Cardiac muscle cell (in vitro differentiated cells and primary cell): ENCODE measurements around the gene CACNG6. TPM values are rescaled to one million over a fixed set of nuclear protein-coding genes. Genes with fewer than 3 reads are reported as not detected.
A peak's percentile ranks its signal among the peaks of the same experiment; 100 is the strongest.

ENCODE experiments used
- DNase-seq, 2 donors: peaks; one replicate each; pipeline versions ENCODE4 v3.0.0 to v3.0.0-alpha.2; 2010 to 2017; ENCODE audit warnings: low read depth in 1 of 2, low spot score in 1 of 2
- H3K27ac ChIP-seq: fragments of 200-600 bp; sonication (generic); 2 replicates; pipeline ENCODE4 v1.5.1; 2016
- H3K27me3 ChIP-seq: fragments of 200-600 bp; sonication (generic); 2 replicates; pipeline ENCODE4 v1.6.0; 2016; ENCODE audit warnings: control low read depth
- H3K36me3 ChIP-seq: fragments of 200-600 bp; sonication (generic); 2 replicates; pipeline ENCODE4 v1.5.1; 2016; ENCODE audit warnings: control low read depth
- H3K4me1 ChIP-seq: fragments of 200-600 bp; sonication (generic); 2 replicates; pipeline ENCODE4 v1.8.1; 2017; ENCODE audit warnings: low read depth, mild to moderate bottlenecking, mixed run types
- H3K4me3 ChIP-seq: fragments of 200-600 bp; sonication (generic); 2 replicates; pipeline ENCODE4 v1.5.1; 2016; ENCODE audit warnings: mild to moderate bottlenecking
- H3K9me3 ChIP-seq: fragments of 200-600 bp; sonication (generic); 2 replicates; pipeline ENCODE4 v1.5.1; 2017; ENCODE audit warnings: low read depth, mild to moderate bottlenecking, control low read depth
- polyA plus RNA-seq: library from polyadenylated mRNA; unstranded; fragments of >200 nt; fragmentation: Nextera tagmentation; extraction: Ambion mirVana; gene quantifications from 2 replicates; pipeline ENCODE4 v1.2.1, GENCODE V29; 2016
- total RNA-seq: library from RNA; depleted of rRNA; stranded (reverse); fragments of >200 nt; gene quantifications from 2 replicates; pipeline ENCODE4 v1.2.3, GENCODE V29; 2016
- TF ChIP-seq, protein P1 (sequence below): IDR thresholded peaks from 2 replicates; pipeline ENCODE4 v1.5.1; 2012; ENCODE audit warnings: low read depth, mild to moderate bottlenecking, low read length

The CACNG6 gene
- total and polyA plus RNA-seq, 2 experiments from 2014 or later: 30.6 to 73.1 TPM

DNA sequence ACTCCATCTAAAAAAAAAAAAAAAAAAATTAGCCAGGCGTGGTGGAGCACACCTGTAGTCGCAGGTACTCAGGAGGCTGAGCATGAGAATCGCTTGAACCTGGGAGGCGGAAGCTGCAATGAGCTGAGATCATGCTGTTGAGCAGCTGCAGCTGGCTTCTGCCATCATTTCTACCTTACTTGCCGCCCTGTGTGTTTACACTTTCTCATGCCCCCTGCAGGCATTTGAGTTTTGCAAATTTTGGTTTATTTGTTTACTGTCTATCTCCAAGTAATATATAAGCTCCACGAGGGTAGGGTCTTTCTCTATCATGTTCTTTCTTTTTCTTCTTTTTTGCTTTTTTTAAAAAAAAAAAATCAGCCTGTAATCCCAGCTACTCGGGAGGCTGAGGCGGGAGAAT is 18.0 kb downstream of the CACNG6 start:
- TF ChIP-seq, protein P1, sequence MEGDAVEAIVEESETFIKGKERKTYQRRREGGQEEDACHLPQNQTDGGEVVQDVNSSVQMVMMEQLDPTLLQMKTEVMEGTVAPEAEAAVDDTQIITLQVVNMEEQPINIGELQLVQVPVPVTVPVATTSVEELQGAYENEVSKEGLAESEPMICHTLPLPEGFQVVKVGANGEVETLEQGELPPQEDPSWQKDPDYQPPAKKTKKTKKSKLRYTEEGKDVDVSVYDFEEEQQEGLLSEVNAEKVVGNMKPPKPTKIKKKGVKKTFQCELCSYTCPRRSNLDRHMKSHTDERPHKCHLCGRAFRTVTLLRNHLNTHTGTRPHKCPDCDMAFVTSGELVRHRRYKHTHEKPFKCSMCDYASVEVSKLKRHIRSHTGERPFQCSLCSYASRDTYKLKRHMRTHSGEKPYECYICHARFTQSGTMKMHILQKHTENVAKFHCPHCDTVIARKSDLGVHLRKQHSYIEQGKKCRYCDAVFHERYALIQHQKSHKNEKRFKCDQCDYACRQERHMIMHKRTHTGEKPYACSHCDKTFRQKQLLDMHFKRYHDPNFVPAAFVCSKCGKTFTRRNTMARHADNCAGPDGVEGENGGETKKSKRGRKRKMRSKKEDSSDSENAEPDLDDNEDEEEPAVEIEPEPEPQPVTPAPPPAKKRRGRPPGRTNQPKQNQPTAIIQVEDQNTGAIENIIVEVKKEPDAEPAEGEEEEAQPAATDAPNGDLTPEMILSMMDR: no peak
- no peak for DNase-seq
- Histone ChIP-seq H3K27me3 (no peaks in the 10 kb centered on the region), H3K9me3 (no peaks in the 10 kb centered on the region), H3K4me1 (no peaks in the 10 kb centered on the region), H3K36me3 (no peaks in the 10 kb centered on the region), H3K4me3 (no peak overlapping the region), H3K27ac (no peak overlapping the region)

DNA sequence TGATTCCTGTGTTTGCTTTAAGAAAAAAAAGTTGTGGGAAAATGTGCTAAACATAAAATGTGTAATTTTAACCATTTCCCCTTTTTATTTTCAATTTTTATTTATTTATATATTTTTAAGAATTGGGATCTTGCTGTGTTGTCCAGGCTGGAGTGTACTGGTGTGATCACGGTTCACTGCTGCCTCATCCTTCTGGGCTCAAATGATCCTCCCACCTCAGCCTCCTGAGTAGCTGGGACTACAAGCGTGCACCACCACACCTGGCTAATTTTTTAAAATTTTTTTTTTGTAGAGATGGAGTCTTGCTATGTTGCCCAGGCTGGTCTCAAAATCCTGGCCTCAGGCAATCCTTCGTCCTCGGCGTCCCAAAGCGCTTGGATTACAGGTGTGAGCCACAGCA is 19.0 kb downstream of the CACNG6 start:
- no peak overlapping the region for H3K4me3 ChIP-seq
- H3K27ac ChIP-seq: no peak overlapping the region
- DNase-seq: no peak
- no peaks in the 10 kb centered on the region for H3K4me1 ChIP-seq
- H3K36me3 ChIP-seq: no peaks in the 10 kb centered on the region
- TF ChIP-seq, protein P1: no peak
- no peaks in the 10 kb centered on the region for H3K9me3 ChIP-seq
- H3K27me3 ChIP-seq: no peaks in the 10 kb centered on the region

DNA sequence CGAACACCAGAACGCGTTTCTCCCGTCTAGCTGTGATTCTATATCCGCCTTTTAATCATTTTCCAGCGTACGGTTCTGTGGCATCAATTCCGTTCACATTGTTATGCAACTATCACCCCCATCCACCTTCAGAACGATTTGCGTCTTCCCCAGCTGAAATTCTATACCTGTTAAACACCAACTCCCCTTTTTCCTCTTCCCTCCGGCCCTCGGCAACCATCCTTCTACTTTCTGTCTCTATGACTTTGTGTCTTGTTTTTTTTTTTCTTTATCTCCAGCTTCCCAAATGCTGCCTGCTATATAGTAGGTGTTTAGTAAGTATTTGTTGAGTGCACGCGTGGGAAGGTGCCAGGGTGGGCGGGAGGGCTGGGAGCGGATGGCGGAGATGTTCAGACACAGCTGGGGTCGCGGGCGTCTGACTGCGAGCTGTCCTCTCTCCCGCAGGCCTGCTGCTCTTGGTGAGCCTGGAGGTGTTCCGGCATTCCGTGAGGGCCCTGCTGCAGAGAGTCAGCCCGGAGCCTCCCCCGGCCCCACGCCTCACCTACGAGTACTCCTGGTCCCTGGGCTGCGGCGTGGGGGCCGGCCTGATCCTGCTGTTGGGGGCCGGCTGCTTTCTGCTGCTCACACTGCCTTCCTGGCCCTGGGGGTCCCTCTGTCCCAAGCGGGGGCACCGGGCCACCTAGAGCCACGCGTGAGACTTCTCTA is 20.2 kb downstream of the CACNG6 start:
- Histone ChIP-seq H3K4me3 (no peak overlapping the region), H3K9me3 (no peaks in the 10 kb centered on the region), H3K4me1 (no peaks in the 10 kb centered on the region), H3K36me3 (no peaks in the 10 kb centered on the region), H3K27ac (no peak overlapping the region), H3K27me3 (no peaks in the 10 kb centered on the region)
- TF ChIP-seq, protein P1: no peak
- DNase-seq: no peak

DNA sequence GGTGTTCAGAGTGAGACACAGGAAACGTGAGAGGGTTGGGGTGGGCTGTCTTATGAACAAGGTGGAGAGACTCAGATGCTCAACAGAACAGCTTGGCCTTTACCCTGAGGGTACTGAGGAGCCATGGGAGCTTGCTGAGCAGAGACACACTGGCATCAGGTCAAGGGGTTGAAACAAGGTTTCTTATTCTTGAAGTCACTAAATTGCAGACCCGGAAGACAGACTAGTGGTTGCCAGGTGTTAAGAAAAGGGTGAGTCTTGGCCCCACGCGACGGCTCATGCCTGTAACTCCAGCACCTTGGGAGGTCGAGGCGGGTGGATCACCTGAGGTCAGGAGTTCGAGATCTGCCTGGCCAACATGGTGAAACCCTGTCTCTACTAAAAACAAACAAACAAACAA is 22.4 kb downstream of the CACNG6 start:
- Histone ChIP-seq H3K4me3 (no peak overlapping the region), H3K36me3 (no peaks in the 10 kb centered on the region), H3K27ac (no peak overlapping the region), H3K27me3 (no peaks in the 10 kb centered on the region), H3K4me1 (no peaks in the 10 kb centered on the region), H3K9me3 (no peaks in the 10 kb centered on the region)
- TF ChIP-seq, protein P1: no peak
- no peak for DNase-seq

DNA sequence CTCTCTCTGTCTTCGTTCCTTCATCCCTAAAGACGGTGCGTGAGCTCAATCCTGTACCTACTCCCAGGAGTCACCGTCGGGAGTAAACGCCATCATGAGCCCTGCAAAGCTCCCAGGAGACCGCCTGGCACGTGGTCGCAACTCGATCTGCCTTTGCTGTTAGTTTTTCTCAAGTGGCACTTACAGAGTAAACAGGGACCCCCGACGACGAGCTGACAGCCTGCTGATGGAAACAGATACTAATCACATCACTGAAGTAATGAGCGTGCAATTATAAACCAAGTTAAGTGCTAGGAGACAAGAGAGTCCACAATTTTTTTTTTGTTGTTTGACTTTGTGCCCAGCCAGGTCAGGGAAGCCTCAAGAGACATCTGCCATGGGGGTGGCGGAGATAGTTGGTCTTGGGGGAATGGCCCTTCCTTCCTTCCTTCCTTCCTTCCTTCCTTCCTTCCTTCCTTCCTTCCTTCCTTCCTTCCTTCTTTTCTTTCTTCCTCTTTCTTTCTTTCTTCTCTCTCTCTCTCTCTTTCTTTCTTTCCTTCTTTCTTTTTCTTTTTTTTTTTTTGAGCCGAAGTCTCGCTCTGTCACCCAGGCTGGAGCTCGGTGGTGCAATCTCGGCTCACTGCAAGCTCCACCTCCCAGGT is 23.6 kb downstream of the CACNG6 start:
- Histone ChIP-seq H3K9me3 (no peaks in the 10 kb centered on the region), H3K27me3 (no peaks in the 10 kb centered on the region), H3K4me3 (no peak overlapping the region), H3K27ac (no peak overlapping the region), H3K36me3 (no peaks in the 10 kb centered on the region), H3K4me1 (peaks cover 3% of the 10 kb centered on the region)
- peak in 1 of 2 donors; percentile 20 for DNase-seq
- TF ChIP-seq, protein P1: no peak
